Breast epithelium (tissue), 4 donors: Measurements from ENCODE around the gene PGA5. TPM values are rescaled to one million over a fixed set of nuclear protein-coding genes. Genes with fewer than 3 reads are reported as not detected.
A peak's percentile ranks its signal among the peaks of the same experiment; 100 is the strongest.

Experiments used
- DNase-seq, 2 donors: peaks; one replicate each; pipeline ENCODE4 v3.0.0-alpha.2; 2019; ENCODE audit warnings: low spot score in 2 of 2
- H3K27ac ChIP-seq, 2 donors: fragments of 200-600 bp; sonication (generic) in 1 of 2; one replicate each; pipeline ENCODE4 v1.5.1; 2016 to 2019; ENCODE audit warnings: mild to moderate bottlenecking in 1 of 2
- H3K27me3 ChIP-seq, 2 donors: fragments of 200-600 bp; sonication (generic) in 1 of 2; one replicate each; pipeline versions ENCODE4 v1.5.1 to v1.6.0; 2017 to 2019; ENCODE audit warnings: control low read depth in 1 of 2, mild to moderate bottlenecking in 1 of 2
- H3K36me3 ChIP-seq: fragments of 200-600 bp; one replicate; pipeline ENCODE4 v1.5.1; 2019
- H3K4me1 ChIP-seq, 2 donors: fragments of 200-600 bp; sonication (generic); one replicate each; pipeline ENCODE4 v1.5.1; 2016 to 2019; ENCODE audit warnings: control low read depth in 1 of 2
- H3K4me3 ChIP-seq, 3 donors: fragments of 200-600 bp; sonication (generic); 1 replicate in 2 of 3; 2 replicates in 1 of 3; pipeline ENCODE4 v1.5.1; 2016 to 2019; ENCODE audit warnings: mild to moderate bottlenecking in 3 of 3, moderate library complexity in 2 of 3
- H3K9me3 ChIP-seq, 2 donors: fragments of 200-600 bp; sonication (generic) in 1 of 2; one replicate each; pipeline ENCODE4 v1.5.1; 2016 to 2019; ENCODE audit warnings: control low read depth in 1 of 2
- CTCF ChIP-seq, 3 donors: fragments of 450-650 bp; IDR thresholded peaks; one replicate each; pipeline ENCODE4 v1.5.1; 2016 to 2017; ENCODE audit warnings: antibody characterized with exemption in 3 of 3, mild to moderate bottlenecking in 3 of 3, moderate library complexity in 3 of 3
- POLR2A ChIP-seq: fragments of 450-650 bp; IDR thresholded peaks from one replicate; pipeline ENCODE4 v1.6.1; 2016; ENCODE audit warnings: antibody characterized with exemption, mild to moderate bottlenecking, moderate library complexity
- POLR2AphosphoS5 ChIP-seq, 3 donors: sonication (generic); formaldehyde crosslinking; IDR thresholded peaks; one replicate each; pipeline ENCODE4 v1.6.1; 2017; ENCODE audit warnings: antibody characterized with exemption in 3 of 3
- intact Hi-C: fragments of 100-400 bp; cut with DNase I; formaldehyde crosslinking; loops from one replicate; pipeline ENCODE4 v1.15.1; 2023; ENCODE audit warnings: low total_unique reads
- total RNA-seq, 3 donors: library from RNA; depleted of rRNA; stranded (reverse); fragments of >200 nt; gene quantifications; one replicate each; pipeline ENCODE4 v1.1.0, GENCODE V29; 2016

The PGA5 gene
- total RNA-seq, 3 donors from 2014 or later, result 0.98 to 2.1 (median 1.6) TPM

GRCh38 chr11:61298663-61299244 lies 57.8 kb downstream of the PGA5 start:
- no peaks in the 10 kb centered on the region for H3K9me3 ChIP-seq
- no peak overlapping the region for H3K4me3 ChIP-seq
- DNase-seq, result no peak
- H3K4me1 ChIP-seq, result peaks cover 7 to 9% of the 10 kb centered on the region in 2 donors
- no peaks in the 10 kb centered on the region for H3K27me3 ChIP-seq
- TF ChIP-seq POLR2A, result no peak
- TF ChIP-seq CTCF (IDR thresholded peaks at IDR 0.05), result no peak
- no peak for TF ChIP-seq POLR2AphosphoS5 (IDR thresholded peaks at IDR 0.05)
- H3K36me3 ChIP-seq, result peaks cover 7% of the 10 kb centered on the region
- peak overlapping the region; percentile 23 to 44 for H3K27ac ChIP-seq
- intact Hi-C loops, result no loop called here

Other genes with a start within 250 kb of the PGA5 start
- gene CD5, start 138.7 kb upstream of the PGA5 start, total RNA-seq, result 1 to 10 TPM in 1 of 3 donors, under 1 TPM in 2; 0.80 to 1.3 (median 0.88) TPM
- 10 to 100 TPM in 2 of 3 donors, 1 to 10 TPM in 1; 9.3 to 20.3 (median 17.1) TPM for gene VPS37C, start 79.7 kb upstream of the PGA5 start, total RNA-seq
- 10 to 100 TPM in 1 of 3 donors, 1 to 10 TPM in 1, not detected in 1; 3.7 to 11.3 TPM for gene PGA3, start 37.7 kb upstream of the PGA5 start, total RNA-seq
- gene PGA4, start 18.8 kb upstream of the PGA5 start, total RNA-seq, result 1 to 10 TPM in 2 of 3 donors, not detected in 1; 1.8 to 8.9 TPM
- 1 to 10 TPM in 2 of 3 donors, under 1 TPM in 1; 0.88 to 3.2 (median 2.6) TPM for gene VWCE, start 54.1 kb downstream of the PGA5 start, total RNA-seq
- 100 to 1,000 TPM; 131 to 150 (median 145) TPM for gene DDB1, start 91.9 kb downstream of the PGA5 start, total RNA-seq
- gene TKFC, start 92.1 kb downstream of the PGA5 start, total RNA-seq, result 10 to 100 TPM; 15.2 to 34.4 (median 26.9) TPM
- 10 to 100 TPM; 36.7 to 46.9 (median 44.3) TPM for gene CYB561A3, start 120.7 kb downstream of the PGA5 start, total RNA-seq
- gene TMEM138, start 121.2 kb downstream of the PGA5 start, total RNA-seq, result 10 to 100 TPM; 24.6 to 38.5 (median 32.8) TPM
- 10 to 100 TPM; 12.8 to 36.0 (median 27.5) TPM for gene TMEM216, start 151.4 kb downstream of the PGA5 start, total RNA-seq
- 10 to 100 TPM; 40.6 to 62.5 (median 46.2) TPM for gene CPSF7, start 188.8 kb downstream of the PGA5 start, total RNA-seq
- gene SDHAF2, start 188.9 kb downstream of the PGA5 start, total RNA-seq, result 10 to 100 TPM; 46.7 to 94.0 (median 58.7) TPM